Mesenchymal stem cell (in vitro differentiated cells and primary cell): ENCODE results near the gene ACTN4.

Source experiments
- DNase-seq: peaks from one replicate; pipeline ENCODE4 v3.0.0-alpha.2; 2013
- H2AFZ ChIP-seq: one replicate; pipeline ENCODE4 v1.6.1; 2013; ENCODE audit warnings: low read depth, mild to moderate bottlenecking, control low read depth, inconsistent platforms, low read length, moderate library complexity
- H2AK5ac ChIP-seq: 2 replicates; pipeline ENCODE4 v1.6.1; 2013; ENCODE audit warnings: low read length, moderate library complexity, mild to moderate bottlenecking, inconsistent platforms; ENCODE audit not compliant: severe bottlenecking
- H2BK120ac ChIP-seq: one replicate; pipeline ENCODE4 v1.6.1; 2013; ENCODE audit warnings: low read depth, mild to moderate bottlenecking, inconsistent platforms, low read length, moderate library complexity
- H2BK12ac ChIP-seq, 2 experiments: one replicate each; pipeline ENCODE4 v1.6.1; 2013; ENCODE audit warnings: inconsistent platforms in 2 of 2, low read length in 2 of 2, mild to moderate bottlenecking in 2 of 2, moderate library complexity in 2 of 2, control low read depth in 1 of 2
- H2BK15ac ChIP-seq: one replicate; pipeline ENCODE4 v1.6.1; 2013; ENCODE audit warnings: mild to moderate bottlenecking, low read depth, inconsistent platforms; ENCODE audit not compliant: poor library complexity, severe bottlenecking
- H2BK5ac ChIP-seq: 2 replicates; pipeline ENCODE4 v1.6.1; 2013; ENCODE audit warnings: low read depth, mild to moderate bottlenecking, low read length, control low read depth, inconsistent platforms; ENCODE audit not compliant: poor library complexity, severe bottlenecking
- H3K14ac ChIP-seq, 2 experiments: one replicate each; pipeline ENCODE4 v1.6.1; 2013; ENCODE audit warnings: inconsistent platforms in 2 of 2, low read length in 2 of 2, control low read depth in 1 of 2, mild to moderate bottlenecking in 1 of 2, moderate library complexity in 1 of 2
- H3K18ac ChIP-seq, 2 experiments: one replicate each; pipeline ENCODE4 v1.6.1; 2013; ENCODE audit warnings: inconsistent platforms in 2 of 2, low read length in 2 of 2, control low read depth in 1 of 2, low read depth in 1 of 2, mild to moderate bottlenecking in 1 of 2
- H3K23ac ChIP-seq, 2 experiments: one replicate each; pipeline ENCODE4 v1.6.1; 2013; ENCODE audit warnings: inconsistent platforms in 2 of 2, low read length in 2 of 2, mild to moderate bottlenecking in 2 of 2, moderate library complexity in 2 of 2, control low read depth in 1 of 2
- H3K27ac ChIP-seq: 2 replicates; pipeline ENCODE4 v1.5.1; 2013; ENCODE audit warnings: mild to moderate bottlenecking, moderate library complexity, low read length, control low read depth, inconsistent platforms; ENCODE audit not compliant: poor library complexity, severe bottlenecking
- H3K27me3 ChIP-seq, 2 experiments: 2 replicates each; pipeline versions ENCODE4 v1.6.1 to v1.7.0; 2013; ENCODE audit warnings: low read length in 2 of 2, mild to moderate bottlenecking in 2 of 2, moderate library complexity in 2 of 2, control low read depth in 1 of 2, inconsistent platforms in 1 of 2; ENCODE audit not compliant: control insufficient read depth in 1 of 2, insufficient read depth in 1 of 2
- H3K36me3 ChIP-seq, 2 experiments: 2 replicates each; pipeline versions ENCODE4 v1.6.1 to v1.7.0; 2013; ENCODE audit warnings: low read length in 2 of 2, control low read depth in 1 of 2, inconsistent platforms in 1 of 2, low read depth in 1 of 2, mild to moderate bottlenecking in 1 of 2; ENCODE audit not compliant: insufficient read depth in 2 of 2, control insufficient read depth in 1 of 2
- H3K4ac ChIP-seq, 2 experiments: one replicate each; pipeline ENCODE4 v1.6.1; 2013; ENCODE audit warnings: inconsistent platforms in 2 of 2, low read length in 2 of 2, mild to moderate bottlenecking in 2 of 2, moderate library complexity in 2 of 2, control low read depth in 1 of 2, low read depth in 1 of 2
- H3K4me1 ChIP-seq: 2 replicates; pipeline ENCODE4 v1.6.1; 2013; ENCODE audit warnings: low read depth, low read length, control low read depth; ENCODE audit not compliant: control insufficient read depth, insufficient read depth
- H3K4me2 ChIP-seq: 2 replicates; pipeline ENCODE4 v1.6.1; 2013; ENCODE audit warnings: low read length, mild to moderate bottlenecking, inconsistent platforms; ENCODE audit not compliant: poor library complexity, severe bottlenecking
- H3K4me3 ChIP-seq, 2 experiments: 2 replicates each; pipeline versions ENCODE4 v1.5.1 to v1.7.0; 2013; ENCODE audit warnings: low read length in 2 of 2, mild to moderate bottlenecking in 2 of 2, control low read depth in 1 of 2, low read depth in 1 of 2; ENCODE audit not compliant: insufficient read depth in 1 of 2
- H3K79me1 ChIP-seq: replicated peaks from 2 replicates; pipeline ENCODE4 v1.6.1; 2013; ENCODE audit warnings: mild to moderate bottlenecking, control low read depth, low read length, inconsistent platforms; ENCODE audit not compliant: poor library complexity, severe bottlenecking
- H3K9ac ChIP-seq: 2 replicates; pipeline ENCODE4 v1.7.0; 2013; ENCODE audit warnings: mild to moderate bottlenecking, low read length, moderate library complexity
- H3K9me3 ChIP-seq: 2 replicates; pipeline ENCODE4 v1.7.0; 2013; ENCODE audit warnings: mild to moderate bottlenecking, low read length; ENCODE audit not compliant: control insufficient read depth
- H4K8ac ChIP-seq: one replicate; pipeline ENCODE4 v1.6.1; 2013; ENCODE audit warnings: inconsistent platforms, mild to moderate bottlenecking, low read length, moderate library complexity
- H4K91ac ChIP-seq: one replicate; pipeline ENCODE4 v1.6.1; 2013; ENCODE audit warnings: mild to moderate bottlenecking, low read length, inconsistent platforms
- WGBS: methylation state at CpG from one replicate; pipeline ENCODE4 v1.1.7; 2013; ENCODE audit warnings: mixed read lengths; 5-methylcytosine and 5-hydroxymethylcytosine counted together

The ACTN4 gene

GRCh38 chr19:38778733-38779132 lies 131.3 kb downstream of the ACTN4 start:
- Histone ChIP-seq H2BK5ac (no peak overlapping the region), H2BK15ac (no peak overlapping the region), H2BK12ac (no peak overlapping the region), H3K27me3 (peaks cover 7 to 16% of the 10 kb centered on the region in 2 experiments), H3K27ac (no peak overlapping the region), H3K79me1 (no peaks in the 10 kb centered on the region), H3K18ac (no peak overlapping the region), H3K9ac (no peak overlapping the region), H3K4me2 (no peak overlapping the region), H4K91ac (no peak overlapping the region), H3K9me3 (no peaks in the 10 kb centered on the region), H4K8ac (no peak overlapping the region), H3K4me3 (no peak overlapping the region), H3K4ac (no peak overlapping the region), H2AFZ (no peak overlapping the region), H3K36me3 (no peaks in the 10 kb centered on the region), H3K4me1 (peaks cover 4% of the 10 kb centered on the region), H3K14ac (no peak overlapping the region), H3K23ac (peak overlapping the region in 1 of 2 experiments; percentile 6), H2AK5ac (no peak overlapping the region), H2BK120ac (no peak overlapping the region)
- WGBS: 69% methylated on average over 7 of the region's 7 CpGs
- no peak for DNase-seq

GRCh38 chr19:38780443-38780842 lies 133.0 kb downstream of the ACTN4 start:
- Histone ChIP-seq H4K8ac (no peak overlapping the region), H2BK12ac (no peak overlapping the region), H3K4me2 (no peak overlapping the region), H3K14ac (no peak overlapping the region), H3K4me3 (no peak overlapping the region), H2AK5ac (no peak overlapping the region), H3K27ac (no peak overlapping the region), H3K9ac (no peak overlapping the region), H3K4me1 (peaks cover 2% of the 10 kb centered on the region), H2BK120ac (no peak overlapping the region), H3K9me3 (no peaks in the 10 kb centered on the region), H3K27me3 (peaks cover 7 to 16% of the 10 kb centered on the region in 2 experiments), H3K23ac (no peak overlapping the region), H3K36me3 (no peaks in the 10 kb centered on the region), H2AFZ (no peak overlapping the region), H3K4ac (no peak overlapping the region), H2BK5ac (no peak overlapping the region), H2BK15ac (no peak overlapping the region), H3K18ac (no peak overlapping the region), H4K91ac (no peak overlapping the region), H3K79me1 (no peaks in the 10 kb centered on the region)
- 84% methylated on average over 7 of the region's 7 CpGs for WGBS
- DNase-seq: no peak

- no peak overlapping the region for H2BK120ac ChIP-seq
- H3K18ac ChIP-seq: no peak overlapping the region
- no peak overlapping the region for H3K4me2 ChIP-seq
- no peak overlapping the region for H4K91ac ChIP-seq
- H2AK5ac ChIP-seq: no peak overlapping the region
- H3K4me1 ChIP-seq: peaks cover 2% of the 10 kb centered on the region
- no peak overlapping the region for H3K9ac ChIP-seq
- DNase-seq: no peak
- H3K36me3 ChIP-seq: no peaks in the 10 kb centered on the region
- H2BK15ac ChIP-seq: no peak overlapping the region
- H3K27ac ChIP-seq: no peak overlapping the region
- H2AFZ ChIP-seq: no peak overlapping the region
- H4K8ac ChIP-seq: no peak overlapping the region
- H2BK5ac ChIP-seq: no peak overlapping the region
- no peak overlapping the region for H3K4me3 ChIP-seq
- no peak overlapping the region for H3K23ac ChIP-seq
- WGBS: 82% methylated on average over 7 of the region's 7 CpGs
- no peaks in the 10 kb centered on the region for H3K79me1 ChIP-seq
- peaks cover 7 to 16% of the 10 kb centered on the region in 2 experiments for H3K27me3 ChIP-seq
- H3K4ac ChIP-seq: no peak overlapping the region
- H2BK12ac ChIP-seq: no peak overlapping the region
- H3K14ac ChIP-seq: no peak overlapping the region
- no peaks in the 10 kb centered on the region for H3K9me3 ChIP-seq
These were observed 133.6 kb downstream of the ACTN4 start for GRCh38 chr19:38781058-38781457.
